ENCODE results near the gene REPIN1.

Gene REPIN1

GRCh38 chr7:150378853-150379440 lies 10.3 kb downstream of the REPIN1 start, which contains the start of gene ZNF775 (continued):
- TF ChIP-seq ZNF362 (tag by site-specific recombination; IDR thresholded peaks at IDR 0.05), result no peak
- no peak for TF ChIP-seq ZNF776 (tag by site-specific recombination; IDR thresholded peaks at IDR 0.05; ENCODE audit: borderline replicate concordance)
- TF ChIP-seq ZNF157 (tag by site-specific recombination; IDR thresholded peaks at IDR 0.05), result no peak
- no peak for TF ChIP-seq ZSCAN4 (tag by site-specific recombination; IDR thresholded peaks at IDR 0.05)
- no peak for TF ChIP-seq ZNF175 (tag by site-specific recombination; IDR thresholded peaks at IDR 0.05)
- no peak for TF ChIP-seq ZNF704 (tag by site-specific recombination; IDR thresholded peaks at IDR 0.05)
- no peak for TF ChIP-seq ZNF792 (tag by site-specific recombination; IDR thresholded peaks at IDR 0.05)
- TF ChIP-seq ZNF23 (tag by site-specific recombination; IDR thresholded peaks at IDR 0.05; ENCODE audit: borderline replicate concordance), result no peak
- no peak for TF ChIP-seq ZBTB6 (tag by site-specific recombination; IDR thresholded peaks at IDR 0.05)
- peak; percentile 98 for TF ChIP-seq ZBTB8A (tag by site-specific recombination; IDR thresholded peaks at IDR 0.05)
- TF ChIP-seq ZBTB11 (tag by site-specific recombination; conservative IDR thresholded peaks at IDR 0.05; ENCODE audit: low read depth), result no peak; the same call in 1 of the 2 replicates
- TF ChIP-seq HIC1 (tag by site-specific recombination; IDR thresholded peaks at IDR 0.05), result peak; percentile 99
- TF ChIP-seq ZNF561 (tag by site-specific recombination; IDR thresholded peaks at IDR 0.05; ENCODE audit: borderline replicate concordance), result peak; percentile 81; the same call in 1 of the 2 replicates
- no peak; the same call in 1 of the 2 replicates for TF ChIP-seq OVOL3 (tag by site-specific recombination; IDR thresholded peaks at IDR 0.05)
- TF ChIP-seq KLF17 (tag by site-specific recombination; IDR thresholded peaks at IDR 0.05), result no peak; the same call in 1 of the 2 replicates
- TF ChIP-seq HOXD13 (CRISPR knock-in tag; IDR thresholded peaks at IDR 0.05; ENCODE audit: borderline replicate concordance), result no peak
- TF ChIP-seq OSR2 (tag by site-specific recombination; IDR thresholded peaks at IDR 0.05), result no peak
- TF ChIP-seq ZNF341 (tag by site-specific recombination; IDR thresholded peaks at IDR 0.05; ENCODE audit: low read depth), result peak; percentile 84
- TF ChIP-seq ZNF311 (tag by site-specific recombination; IDR thresholded peaks at IDR 0.05; ENCODE audit: borderline replicate concordance), result no peak
- no peak for TF ChIP-seq ZNF19 (tag by site-specific recombination; IDR thresholded peaks at IDR 0.05; ENCODE audit: low read depth)
- TF ChIP-seq EGR2 (tag by site-specific recombination; IDR thresholded peaks at IDR 0.05; ENCODE audit: low read depth), result no peak
- TF ChIP-seq BCL6B (tag by site-specific recombination; IDR thresholded peaks at IDR 0.05), result no peak
- 0 out of 2 replicates have a peak, but pooled peaks have one; percentile 6 for TF ChIP-seq YY2 (tag by site-specific recombination; IDR thresholded peaks at IDR 0.05)
